ENCODE data around the gene PRCC.

DNA sequence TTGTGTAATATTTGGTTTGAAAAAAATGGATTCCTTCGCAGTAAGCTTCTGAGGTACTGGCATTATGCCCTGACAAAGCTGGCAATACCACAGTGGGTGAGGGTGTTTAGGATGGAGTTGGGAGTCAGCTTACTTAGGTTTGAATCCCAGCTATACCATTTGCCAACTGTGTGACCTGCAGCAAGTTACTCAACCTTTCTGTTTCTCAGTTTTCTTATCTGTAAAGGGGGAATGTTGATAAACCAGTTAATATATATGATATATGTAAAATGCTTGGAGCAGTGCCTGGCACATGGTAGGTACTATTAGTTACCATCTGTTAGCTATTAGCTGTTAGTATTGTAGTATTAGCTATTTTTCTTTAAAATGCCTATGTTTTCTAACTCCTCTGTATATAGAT is 11.0 kb upstream of the PRCC start:
- TF ChIP-seq CTCF (IDR thresholded peaks at IDR 0.05; ENCODE audit: insufficient read depth, low read depth, low read length) (no peak), EZH2 (IDR thresholded peaks at IDR 0.05; ENCODE audit: insufficient read depth, low read length) (no peak)
